Activated CD8-positive, alpha-beta T cell treated with anti-CD3 and anti-CD28 coated beads for 36 hours (primary cell): ENCODE results near the gene AK3. TPM values are rescaled to one million over a fixed set of nuclear protein-coding genes. Genes with fewer than 3 reads are reported as not detected.

ENCODE experiments used
- ATAC-seq: fragments of 200-7000 bp; cut with Tn5 transposase; one replicate; pipeline ENCODE4 v1.10.0; 2021; ENCODE audit warnings: mild to moderate bottlenecking, moderate library complexity
- CTCF ChIA-PET: fragments of 350-600 bp; sonication (Branson Sonifier 250); formaldehyde crosslinking; loops from one replicate; lab custom pipeline; 2021; ENCODE audit warnings: antibody characterized with exemption; lab: Charles Lee
- POLR2A ChIA-PET: fragments of 350-600 bp; sonication (Branson Sonifier 250); formaldehyde crosslinking; loops from one replicate; lab custom pipeline; 2021; ENCODE audit warnings: antibody characterized with exemption; lab: Charles Lee
- DNase-seq: peaks from one replicate; pipeline ENCODE4 v3.0.0-alpha.2; 2020
- H3K27ac Mint-ChIP-seq: one replicate; pipeline ENCODE4 v1.8.0; 2021; ENCODE audit warnings: mild to moderate bottlenecking, mixed read lengths
- H3K27me3 Mint-ChIP-seq: one replicate; pipeline ENCODE4 v1.8.0; 2021; ENCODE audit warnings: mixed read lengths
- H3K36me3 Mint-ChIP-seq: one replicate; pipeline ENCODE4 v1.8.0; 2021; ENCODE audit warnings: low read depth, mixed read lengths
- H3K4me1 Mint-ChIP-seq: one replicate; pipeline ENCODE4 v1.8.0; 2021; ENCODE audit warnings: low read depth, mixed read lengths
- H3K4me3 Mint-ChIP-seq: one replicate; pipeline ENCODE4 v1.8.0; 2021; ENCODE audit warnings: mild to moderate bottlenecking, moderate library complexity, mixed read lengths
- H3K9me3 Mint-ChIP-seq: one replicate; pipeline ENCODE4 v1.8.0; 2021; ENCODE audit warnings: mixed read lengths
- intact Hi-C: fragments of 100-400 bp; cut with micrococcal nuclease; formaldehyde crosslinking; loops from one replicate; pipeline ENCODE4 v1.10.0; 2022
- total RNA-seq, 2 experiments: library from RNA; stranded (reverse); gene quantifications; one replicate each; pipeline ENCODE4 v1.2.3, GENCODE V29; 2021
- TF ChIP-seq, protein P1 (sequence below): fragments of 200-600 bp; IDR thresholded peaks from one replicate; pipeline ENCODE4 v1.8.0; 2022; ENCODE audit warnings: antibody characterized with exemption, mild to moderate bottlenecking

Gene AK3
- total RNA-seq, 2 experiments from 2014 or later, result 34.3 to 35.5 TPM

DNA sequence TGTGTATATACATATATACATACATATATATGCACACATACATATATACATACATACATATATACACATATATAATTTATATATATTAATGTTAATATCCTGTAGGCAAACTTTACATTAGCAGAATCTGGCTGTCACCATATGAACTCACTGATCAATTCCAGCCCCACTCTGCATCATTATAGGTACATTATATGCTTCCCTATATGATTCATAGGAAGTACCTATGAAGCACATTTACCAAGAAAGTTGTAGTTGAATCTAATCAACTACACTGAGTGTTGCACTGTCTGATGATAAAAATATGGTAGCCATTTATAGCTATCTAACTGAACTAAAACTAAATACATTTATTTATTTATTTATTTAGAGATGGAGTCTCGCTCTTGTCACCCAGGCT, 69.3 kb downstream of the AK3 start:
- POLR2A ChIA-PET, result interaction anchor here (1.5 kb wide), 1 partner anchor 12 kb away, joined by 3 read pairs; no protein-coding TSS in a partner anchor
- intact Hi-C loops, result no loop called here
- DNase-seq, result no peak
- CTCF ChIA-PET, result interaction anchor here (1.4 kb wide), 1 partner anchor 67 kb away, joined by 3 read pairs; no protein-coding TSS in a partner anchor
- no peak overlapping the region for H3K4me3 Mint-ChIP-seq
- ATAC-seq, result no peak
- no peak overlapping the region for H3K27ac Mint-ChIP-seq
- peaks cover 26% of the 10 kb centered on the region for H3K4me1 Mint-ChIP-seq
- TF ChIP-seq, protein P1, sequence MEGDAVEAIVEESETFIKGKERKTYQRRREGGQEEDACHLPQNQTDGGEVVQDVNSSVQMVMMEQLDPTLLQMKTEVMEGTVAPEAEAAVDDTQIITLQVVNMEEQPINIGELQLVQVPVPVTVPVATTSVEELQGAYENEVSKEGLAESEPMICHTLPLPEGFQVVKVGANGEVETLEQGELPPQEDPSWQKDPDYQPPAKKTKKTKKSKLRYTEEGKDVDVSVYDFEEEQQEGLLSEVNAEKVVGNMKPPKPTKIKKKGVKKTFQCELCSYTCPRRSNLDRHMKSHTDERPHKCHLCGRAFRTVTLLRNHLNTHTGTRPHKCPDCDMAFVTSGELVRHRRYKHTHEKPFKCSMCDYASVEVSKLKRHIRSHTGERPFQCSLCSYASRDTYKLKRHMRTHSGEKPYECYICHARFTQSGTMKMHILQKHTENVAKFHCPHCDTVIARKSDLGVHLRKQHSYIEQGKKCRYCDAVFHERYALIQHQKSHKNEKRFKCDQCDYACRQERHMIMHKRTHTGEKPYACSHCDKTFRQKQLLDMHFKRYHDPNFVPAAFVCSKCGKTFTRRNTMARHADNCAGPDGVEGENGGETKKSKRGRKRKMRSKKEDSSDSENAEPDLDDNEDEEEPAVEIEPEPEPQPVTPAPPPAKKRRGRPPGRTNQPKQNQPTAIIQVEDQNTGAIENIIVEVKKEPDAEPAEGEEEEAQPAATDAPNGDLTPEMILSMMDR, result no peak
- H3K27me3 Mint-ChIP-seq, result no peaks in the 10 kb centered on the region
- H3K36me3 Mint-ChIP-seq, result no peaks in the 10 kb centered on the region
- no peaks in the 10 kb centered on the region for H3K9me3 Mint-ChIP-seq

GRCh38 chr9:4670591-4670990, 70.4 kb downstream of the AK3 start:
- ChIA-PET CTCF (no interaction called here), POLR2A (interaction anchor here (1.5 kb wide), 1 partner anchor 13 kb away, joined by 3 read pairs; no protein-coding TSS in a partner anchor)
- intact Hi-C loops, result no loop called here
- DNase-seq (no peak), ATAC-seq (no peak)
- no peaks in the 10 kb centered on the region for H3K9me3 Mint-ChIP-seq
- H3K27me3 Mint-ChIP-seq, result no peaks in the 10 kb centered on the region
- H3K36me3 Mint-ChIP-seq, result no peaks in the 10 kb centered on the region
- H3K4me3 Mint-ChIP-seq, result no peak overlapping the region
- peak overlapping the region; percentile 26 for H3K27ac Mint-ChIP-seq
- TF ChIP-seq, protein P1, result no peak
- peaks cover 37% of the 10 kb centered on the region for H3K4me1 Mint-ChIP-seq

- ATAC-seq (no peak), DNase-seq (no peak)
- POLR2A ChIA-PET, result interaction anchor here (0.7 kb wide), 1 partner anchor 71 kb away, joined by 4 read pairs; no protein-coding TSS in a partner anchor
- TF ChIP-seq, protein P1, result no peak
- peaks cover 44% of the 10 kb centered on the region for H3K4me1 Mint-ChIP-seq
- CTCF ChIA-PET, result no interaction called here
- H3K36me3 Mint-ChIP-seq, result no peaks in the 10 kb centered on the region
- no peaks in the 10 kb centered on the region for H3K27me3 Mint-ChIP-seq
- H3K27ac Mint-ChIP-seq, result no peak overlapping the region
- no peaks in the 10 kb centered on the region for H3K9me3 Mint-ChIP-seq
- no peak overlapping the region for H3K4me3 Mint-ChIP-seq
- intact Hi-C loops, result no loop called here
Measured at GRCh38 chr9:4669890-4670289, 71.1 kb downstream of the AK3 start.

DNA sequence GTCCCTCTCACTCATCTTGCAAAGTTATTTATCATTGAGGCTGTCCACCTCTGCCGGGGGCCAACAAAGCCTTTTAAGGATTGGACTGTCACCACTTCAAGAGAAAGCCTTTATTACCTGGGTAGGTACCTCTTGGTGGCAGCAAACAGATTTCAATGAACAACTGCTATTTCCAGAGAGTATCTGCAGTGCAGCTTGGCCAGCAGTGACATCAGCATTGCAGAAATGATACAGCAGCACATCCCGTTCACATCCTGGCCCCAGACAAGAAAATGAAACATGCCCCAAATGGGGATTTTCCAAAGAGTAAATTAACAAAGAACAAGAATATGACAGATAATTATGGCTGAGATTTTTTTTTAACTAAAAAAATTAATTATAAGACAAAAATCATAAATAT, 72.4 kb downstream of the AK3 start:
- TF ChIP-seq, protein P1, result no peak
- peaks cover 55% of the 10 kb centered on the region for H3K4me1 Mint-ChIP-seq
- no peaks in the 10 kb centered on the region for H3K36me3 Mint-ChIP-seq
- H3K9me3 Mint-ChIP-seq, result no peaks in the 10 kb centered on the region
- no peak overlapping the region for H3K4me3 Mint-ChIP-seq
- H3K27me3 Mint-ChIP-seq, result no peaks in the 10 kb centered on the region
- intact Hi-C loops, result no loop called here
- CTCF ChIA-PET, result no interaction called here
- DNase-seq (no peak), ATAC-seq (no peak)
- POLR2A ChIA-PET, result interaction anchor here (0.7 kb wide), 1 partner anchor 73 kb away, joined by 3 read pairs; the partner anchor contains the start of gene AK3
- H3K27ac Mint-ChIP-seq, result no peak overlapping the region

DNA sequence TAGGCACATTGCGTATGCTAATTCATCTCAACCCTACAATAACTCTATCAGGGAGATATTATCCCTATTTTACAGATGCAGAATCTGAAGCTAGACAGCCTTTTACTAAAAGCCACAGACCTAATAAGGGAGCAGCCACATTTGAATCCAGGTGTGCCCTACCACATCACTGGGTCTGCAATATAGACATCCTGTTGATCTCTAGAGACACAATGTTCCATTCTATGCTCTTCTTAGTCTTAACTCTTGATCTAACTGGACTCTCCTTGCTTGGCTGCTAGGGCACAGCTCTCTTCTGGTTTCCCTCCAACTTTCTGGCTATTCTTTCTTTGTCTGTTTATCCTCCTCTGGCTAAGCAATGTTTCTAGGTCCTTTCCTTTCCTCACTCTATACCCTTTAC, 73.3 kb downstream of the AK3 start:
- ChIA-PET CTCF (no interaction called here), POLR2A (no interaction called here)
- intact Hi-C loops, result no loop called here
- Mint-ChIP-seq H3K27me3 (no peaks in the 10 kb centered on the region), H3K4me1 (peaks cover 64% of the 10 kb centered on the region), H3K4me3 (no peak overlapping the region), H3K9me3 (no peaks in the 10 kb centered on the region), H3K27ac (no peak overlapping the region), H3K36me3 (no peaks in the 10 kb centered on the region)
- no peak for DNase-seq
- TF ChIP-seq, protein P1, result no peak
- ATAC-seq, result no peak
